T-helper 2 cell (primary cell): Measurements from ENCODE around the gene VPS37D.

Experiments used
- DNase-seq, 5 experiments: peaks; one replicate each; pipeline versions ENCODE4 v3.0.0 to v3.0.0-alpha.2; 2012 to 2022

The VPS37D gene

DNA sequence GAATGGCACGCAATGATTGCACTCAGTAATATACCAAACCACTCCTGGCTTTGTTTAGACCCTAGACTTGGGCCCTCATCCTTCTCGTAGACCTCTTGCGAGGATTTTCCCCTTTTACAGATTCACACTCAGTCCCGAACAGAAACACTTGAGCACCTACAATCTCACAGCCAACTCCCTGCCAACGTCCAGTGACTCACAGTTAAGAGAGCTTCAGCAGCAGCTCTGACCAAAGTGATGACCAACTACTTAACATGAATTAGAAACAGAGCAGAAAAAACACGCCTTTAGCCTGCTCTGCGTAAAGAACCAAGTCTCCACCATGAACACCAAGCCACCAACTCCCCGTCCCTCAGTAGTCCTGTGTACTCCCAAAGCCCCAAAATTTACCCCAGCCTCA, 13.4 kb downstream of the VPS37D start:
- DNase-seq: no peak

- no peak for DNase-seq
Measured at GRCh38 chr7:73682745-73683055, 15.1 kb downstream of the VPS37D start.

DNA sequence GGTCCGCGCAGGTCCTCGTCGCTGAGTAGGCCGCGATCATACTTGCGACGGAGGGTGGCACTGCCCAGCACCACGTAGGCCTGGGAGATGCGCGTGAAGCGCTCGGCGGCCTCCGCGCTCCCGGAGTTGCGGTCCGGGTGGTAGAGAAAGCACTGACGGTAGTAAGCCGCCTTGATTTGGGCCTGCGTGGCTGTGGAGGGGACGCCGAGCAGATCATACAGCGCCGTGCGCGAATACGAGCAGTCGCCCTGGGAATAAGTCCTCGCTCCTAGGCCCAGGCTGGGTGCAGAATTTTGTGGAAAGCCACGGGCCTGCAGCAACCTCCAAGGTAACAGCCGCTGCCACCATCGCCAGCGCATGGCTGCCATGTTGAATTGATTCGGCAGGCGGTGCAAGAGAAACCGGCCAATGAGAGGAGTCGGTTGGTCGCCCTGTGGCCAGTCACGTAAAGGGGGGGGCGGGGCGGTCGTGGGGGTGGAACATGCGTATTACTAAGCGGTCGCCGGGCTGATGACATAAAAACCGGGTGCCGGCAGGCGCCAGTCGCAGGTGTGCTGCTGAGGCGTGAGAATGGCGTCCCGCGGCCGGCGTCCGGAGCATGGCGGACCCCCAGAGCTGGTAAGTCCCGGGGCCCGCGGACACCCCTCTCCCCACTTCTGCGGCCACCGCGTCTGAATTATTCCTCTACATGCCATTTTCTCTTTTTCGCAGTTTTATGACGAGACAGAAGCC, 15.6 kb downstream of the VPS37D start, which contains the start of the genes BUD23 and DNAJC30:
Gene BUD23, plus strand, starts transcription at position 542 of the 732 bp plus-strand sequence. Its CDS starts 29 bp downstream, at position 571.
Gene DNAJC30, minus strand, starts transcription at position 398 of the 732 bp plus-strand sequence. Its CDS starts 30 bp downstream, at position 368.
- peak; percentile 84 to 98 (median 94) for DNase-seq

- peak in 1 of 5 experiments; percentile 21 for DNase-seq
Measured at GRCh38 chr7:73683788-73684693, 16.4 kb downstream of the VPS37D start.

GRCh38 chr7:73685311-73685710, 17.7 kb downstream of the VPS37D start:
- DNase-seq: no peak

DNA sequence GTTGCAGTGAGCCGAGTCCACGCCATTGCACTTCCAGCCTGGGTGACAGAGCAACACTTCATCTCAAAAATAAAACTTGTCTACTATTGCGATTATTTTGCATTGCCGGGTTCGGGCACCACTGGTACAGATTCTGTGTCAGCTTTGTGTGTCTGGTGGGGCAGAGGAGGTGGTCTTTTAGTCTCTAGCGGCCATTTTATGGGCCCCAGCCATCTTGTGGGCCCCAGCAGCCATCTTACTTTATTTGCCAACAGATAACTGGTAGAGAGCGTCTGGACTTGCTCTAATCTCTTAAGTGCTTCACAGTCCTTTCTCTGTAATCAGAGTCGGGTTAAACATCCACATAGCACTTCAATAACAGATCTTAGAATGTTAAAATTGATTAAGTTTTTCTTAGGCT, 20.7 kb downstream of the VPS37D start:
- DNase-seq: no peak

DNA sequence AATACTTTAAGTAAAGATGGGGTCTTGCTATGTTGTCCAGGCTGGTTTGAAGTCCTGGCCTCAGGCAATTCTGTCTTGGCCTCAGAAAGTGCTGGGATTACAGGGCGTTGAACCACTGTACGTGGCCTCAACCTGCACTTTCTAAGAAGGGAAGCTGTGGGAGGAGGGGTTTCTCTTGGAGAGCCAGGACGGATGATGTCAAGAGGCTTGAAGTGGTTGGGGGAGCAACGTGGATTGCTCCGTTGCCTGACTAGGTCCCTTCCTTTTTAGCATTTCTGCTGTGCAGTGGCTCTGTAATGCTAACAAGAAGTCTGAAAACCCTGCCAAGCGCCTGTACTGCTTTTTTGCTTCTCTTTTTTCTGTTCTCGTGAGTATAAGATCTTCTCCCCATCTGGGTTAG, 23.0 kb downstream of the VPS37D start:
- DNase-seq: no peak

GRCh38 chr7:73696372-73696771, 28.7 kb downstream of the VPS37D start:
- DNase-seq: no peak

GRCh38 chr7:73698410-73698809, 30.8 kb downstream of the VPS37D start:
- no peak for DNase-seq

DNA sequence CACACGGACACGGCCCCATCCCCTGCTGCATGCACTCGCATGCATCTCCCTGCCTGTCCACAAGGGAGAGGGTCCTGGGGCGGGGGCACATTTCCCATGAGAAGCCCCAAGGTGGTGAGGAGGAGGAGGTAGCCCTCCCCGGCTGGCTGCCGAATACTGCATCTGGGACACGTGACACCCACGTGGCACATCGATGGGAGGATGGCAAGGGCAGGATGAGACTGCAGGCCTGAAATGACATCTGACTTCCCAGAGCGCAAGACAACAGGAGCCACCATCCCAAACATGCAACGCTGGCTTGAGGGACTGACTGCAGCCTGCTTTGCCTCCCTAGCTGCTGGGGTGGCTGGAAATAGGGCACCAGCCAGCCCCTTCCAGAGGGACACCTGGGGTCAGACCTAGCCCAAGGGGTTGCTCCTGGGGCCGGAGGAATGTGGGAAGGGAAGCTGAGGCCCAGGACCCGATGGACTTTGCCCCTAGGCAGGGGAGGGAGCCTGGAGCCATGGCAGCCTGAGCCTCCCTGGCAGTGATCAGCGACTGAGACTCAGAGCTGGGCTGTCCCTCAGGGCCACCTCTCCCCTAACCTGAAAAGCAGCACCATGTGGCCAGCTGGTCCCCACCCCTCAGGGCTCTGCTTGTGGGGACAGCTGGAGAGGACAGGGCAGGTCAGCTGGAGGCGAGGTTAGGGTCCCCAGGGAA, 31.9 kb downstream of the VPS37D start:
- no peak for DNase-seq

GRCh38 chr7:73700069-73700423, 32.4 kb downstream of the VPS37D start:
- DNase-seq: no peak

DNA sequence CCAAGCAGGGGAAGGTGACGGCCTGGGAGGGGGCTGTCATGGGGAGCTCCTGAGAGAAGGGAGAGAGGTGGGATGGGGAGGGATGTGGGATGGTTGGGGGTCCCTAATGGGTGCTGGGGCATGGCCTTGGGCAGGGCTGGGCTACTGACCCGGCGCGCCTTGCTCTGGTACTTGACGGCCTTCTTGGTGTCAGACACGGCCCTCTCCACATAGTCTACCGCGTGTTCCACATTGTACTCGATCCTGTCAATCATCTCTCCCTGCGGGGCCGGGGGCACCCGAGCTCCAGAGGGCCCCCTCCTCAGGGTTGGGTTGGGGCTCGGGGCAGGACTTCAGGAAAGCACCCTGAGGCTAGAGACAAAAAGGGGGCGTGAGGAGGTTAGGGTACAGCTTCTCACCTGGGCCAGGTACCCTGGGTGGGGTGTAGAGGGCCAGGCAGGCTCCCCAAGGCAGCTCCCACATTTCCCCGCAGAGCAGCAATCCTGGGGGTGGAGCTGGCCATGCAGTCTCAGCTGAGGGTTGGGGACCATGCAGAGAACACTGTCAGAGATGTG, 33.0 kb downstream of the VPS37D start:
- no peak for DNase-seq

DNA sequence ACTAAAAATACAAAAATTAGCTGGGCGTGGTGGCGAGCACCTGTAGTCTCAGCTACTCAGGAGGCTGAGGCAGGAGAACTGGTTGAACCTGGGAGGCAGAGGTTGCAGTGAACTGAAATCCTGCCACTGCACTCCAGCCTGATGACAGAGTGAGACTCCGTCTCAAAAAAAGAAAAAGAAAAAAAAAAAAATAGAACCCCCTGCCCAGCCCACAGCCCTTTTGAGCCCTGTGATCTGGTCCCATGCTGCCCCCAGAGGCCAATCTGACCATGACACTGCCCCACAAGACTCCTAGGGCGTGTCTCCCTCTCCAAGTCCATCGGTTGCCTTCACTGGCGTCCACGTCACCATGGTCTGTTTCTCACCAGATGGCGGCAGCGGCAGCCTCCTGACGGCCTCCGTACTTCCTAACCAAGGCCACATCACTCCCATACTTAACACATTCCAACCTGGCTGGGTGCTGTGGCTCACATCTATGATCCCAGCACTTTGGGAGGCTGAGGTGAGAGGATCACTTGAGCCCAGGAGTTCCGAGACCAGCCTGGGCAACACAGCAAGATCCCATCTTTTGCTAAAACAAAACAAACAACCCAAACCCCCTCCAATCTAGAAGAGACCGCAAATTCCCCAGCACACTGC, 33.8 kb downstream of the VPS37D start:
- DNase-seq: no peak

GRCh38 chr7:73702226-73702625, 34.6 kb downstream of the VPS37D start:
- no peak for DNase-seq

DNA sequence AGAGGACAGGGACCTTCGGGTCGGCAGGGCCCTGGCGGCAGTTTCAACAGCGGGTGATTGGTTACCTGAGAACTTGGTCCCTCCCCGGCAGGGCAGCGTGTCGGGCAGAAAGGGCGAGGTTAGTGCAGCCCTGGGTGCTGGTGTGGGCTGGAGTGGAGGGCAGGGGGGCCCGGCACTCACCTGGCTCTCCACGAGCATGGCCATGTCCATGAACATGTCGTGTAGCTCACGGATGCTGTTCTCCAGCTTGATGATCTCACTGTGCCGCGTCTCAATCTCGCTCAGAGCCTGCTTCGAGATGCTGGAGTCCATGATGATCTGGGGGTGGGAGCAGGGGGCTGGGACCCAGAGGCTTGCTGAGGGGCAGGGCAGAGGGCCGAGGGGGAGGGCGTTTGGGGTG, 35.0 kb downstream of the VPS37D start:
- DNase-seq: no peak

DNA sequence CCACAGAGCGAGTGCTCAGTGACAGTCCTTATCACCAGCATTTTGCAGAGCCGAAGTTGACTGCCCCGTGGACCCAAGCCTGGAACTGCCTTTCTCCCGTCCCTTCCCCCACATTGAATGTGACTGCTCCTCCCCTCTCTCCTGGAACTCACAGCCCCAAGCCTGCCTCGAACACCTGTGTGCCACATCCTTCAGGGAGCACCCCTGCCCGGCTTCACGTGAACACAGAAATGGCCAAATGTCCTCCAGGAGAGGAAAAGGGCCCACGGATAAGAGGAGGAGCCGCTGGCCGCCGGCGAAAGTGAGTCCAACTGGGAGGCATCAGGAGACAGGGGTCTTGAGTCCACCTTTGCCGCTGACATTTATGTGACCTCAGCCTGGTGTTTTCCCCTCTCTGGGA, 35.6 kb downstream of the VPS37D start:
- DNase-seq: no peak

- DNase-seq: peak in 1 of 5 experiments; percentile 35
Measured at GRCh38 chr7:73703757-73704639, 36.4 kb downstream of the VPS37D start.

- DNase-seq: no peak
Measured at GRCh38 chr7:73704640-73705550, 37.3 kb downstream of the VPS37D start.

DNA sequence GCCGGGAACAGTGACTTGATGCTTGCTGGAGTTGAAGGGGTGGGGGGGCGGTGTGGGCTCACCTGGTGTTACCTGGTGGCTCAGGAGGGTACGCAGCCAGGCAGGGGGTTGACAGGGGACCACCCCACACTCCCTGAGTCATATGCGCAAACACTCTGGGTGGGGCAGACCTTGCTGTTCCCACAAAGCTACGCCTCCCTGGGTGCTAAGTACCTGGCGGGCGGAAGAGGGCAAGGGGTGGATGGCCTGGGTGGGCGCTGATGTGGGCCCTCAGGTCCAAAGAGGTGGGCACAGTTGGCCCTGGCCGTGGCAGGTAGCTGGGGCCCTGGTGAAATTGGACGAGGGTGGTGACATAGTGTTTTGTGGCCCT, 37.9 kb downstream of the VPS37D start:
- DNase-seq: no peak
